Measurements from ENCODE around the gene SPOCK1.

Gene SPOCK1

GRCh38 chr5:137294604-137295003 lies 204.5 kb downstream of the SPOCK1 start:
- H3K36me3 ChIP-seq (ENCODE audit: low read depth): no peaks in the 10 kb centered on the region
- H3K27ac ChIP-seq (ENCODE audit: poor library complexity, severe bottlenecking): no peak overlapping the region
- H3K27me3 ChIP-seq (ENCODE audit: insufficient read depth, poor library complexity, severe bottlenecking): no peaks in the 10 kb centered on the region
- DNase-seq (ENCODE audit: low spot score) (no peak), ATAC-seq (ENCODE audit: low read depth) (no peak)
- TF ChIP-seq CTCF (IDR thresholded peaks at IDR 0.05; ENCODE audit: poor library complexity, severe bottlenecking): no peak
- no peaks in the 10 kb centered on the region for H3K9me3 ChIP-seq (ENCODE audit: severe bottlenecking)
- H3K4me3 ChIP-seq (ENCODE audit: severe bottlenecking): no peak overlapping the region
- no peaks in the 10 kb centered on the region for H3K4me1 ChIP-seq (ENCODE audit: insufficient read depth, poor library complexity, severe bottlenecking)

- DNase-seq (ENCODE audit: low spot score) (no peak), ATAC-seq (ENCODE audit: low read depth) (peak; percentile 59)
- H3K27ac ChIP-seq (ENCODE audit: poor library complexity, severe bottlenecking): peak overlapping the region; percentile 2
- H3K36me3 ChIP-seq (ENCODE audit: low read depth): no peaks in the 10 kb centered on the region
- TF ChIP-seq CTCF (IDR thresholded peaks at IDR 0.05; ENCODE audit: poor library complexity, severe bottlenecking): no peak
- no peaks in the 10 kb centered on the region for H3K4me1 ChIP-seq (ENCODE audit: insufficient read depth, poor library complexity, severe bottlenecking)
- no peaks in the 10 kb centered on the region for H3K27me3 ChIP-seq (ENCODE audit: insufficient read depth, poor library complexity, severe bottlenecking)
- no peaks in the 10 kb centered on the region for H3K9me3 ChIP-seq (ENCODE audit: severe bottlenecking)
- H3K4me3 ChIP-seq (ENCODE audit: severe bottlenecking): no peak overlapping the region
These were observed 206.6 kb downstream of the SPOCK1 start for GRCh38 chr5:137292461-137293027.

GRCh38 chr5:137291436-137291835 lies 207.7 kb downstream of the SPOCK1 start:
- Histone ChIP-seq H3K36me3 (ENCODE audit: low read depth) (no peaks in the 10 kb centered on the region), H3K9me3 (ENCODE audit: severe bottlenecking) (no peaks in the 10 kb centered on the region), H3K4me3 (ENCODE audit: severe bottlenecking) (no peak overlapping the region), H3K4me1 (ENCODE audit: insufficient read depth, poor library complexity, severe bottlenecking) (no peaks in the 10 kb centered on the region), H3K27me3 (ENCODE audit: insufficient read depth, poor library complexity, severe bottlenecking) (no peaks in the 10 kb centered on the region), H3K27ac (ENCODE audit: poor library complexity, severe bottlenecking) (no peak overlapping the region)
- TF ChIP-seq CTCF (IDR thresholded peaks at IDR 0.05; ENCODE audit: poor library complexity, severe bottlenecking): no peak
- ATAC-seq (ENCODE audit: low read depth) (no peak), DNase-seq (ENCODE audit: low spot score) (no peak)

GRCh38 chr5:137291031-137291430 lies 208.1 kb downstream of the SPOCK1 start:
- DNase-seq (ENCODE audit: low spot score) (no peak), ATAC-seq (ENCODE audit: low read depth) (peak; percentile 35; the same call in 1 of the 3 replicates)
- Histone ChIP-seq H3K9me3 (ENCODE audit: severe bottlenecking) (no peaks in the 10 kb centered on the region), H3K27me3 (ENCODE audit: insufficient read depth, poor library complexity, severe bottlenecking) (no peaks in the 10 kb centered on the region), H3K27ac (ENCODE audit: poor library complexity, severe bottlenecking) (no peak overlapping the region), H3K4me3 (ENCODE audit: severe bottlenecking) (no peak overlapping the region), H3K36me3 (ENCODE audit: low read depth) (no peaks in the 10 kb centered on the region), H3K4me1 (ENCODE audit: insufficient read depth, poor library complexity, severe bottlenecking) (no peaks in the 10 kb centered on the region)
- no peak for TF ChIP-seq CTCF (IDR thresholded peaks at IDR 0.05; ENCODE audit: poor library complexity, severe bottlenecking)

- DNase-seq (ENCODE audit: low spot score) (no peak), ATAC-seq (ENCODE audit: low read depth) (no peak)
- no peak for TF ChIP-seq CTCF (IDR thresholded peaks at IDR 0.05; ENCODE audit: poor library complexity, severe bottlenecking)
- Histone ChIP-seq H3K4me1 (ENCODE audit: insufficient read depth, poor library complexity, severe bottlenecking) (no peaks in the 10 kb centered on the region), H3K9me3 (ENCODE audit: severe bottlenecking) (no peaks in the 10 kb centered on the region), H3K4me3 (ENCODE audit: severe bottlenecking) (no peak overlapping the region), H3K27ac (ENCODE audit: poor library complexity, severe bottlenecking) (no peak overlapping the region), H3K36me3 (ENCODE audit: low read depth) (no peaks in the 10 kb centered on the region), H3K27me3 (ENCODE audit: insufficient read depth, poor library complexity, severe bottlenecking) (no peaks in the 10 kb centered on the region)
These were observed 208.8 kb downstream of the SPOCK1 start for GRCh38 chr5:137290373-137290772.
